Effector CD8-positive, alpha-beta T cell (primary cell): ENCODE results near the gene MYH9.
"Not testable (repeated sequence)": the region's sequence is repeated elsewhere in the genome, so short reads cannot be mapped to it uniquely, and the experiment has no call there.

Experiments used
- DNase-seq: peaks from one replicate; lab custom pipeline; 2025; lab: John Stamatoyannopoulos, UW

Gene MYH9

GRCh38 chr22:36413022-36413775, 25.4 kb upstream of the MYH9 start:
- DNase-seq: no peak

- no peak for DNase-seq
Measured at GRCh38 chr22:36411589-36412258, 24.0 kb upstream of the MYH9 start.

GRCh38 chr22:36409911-36410756, 22.4 kb upstream of the MYH9 start:
- peak; percentile 64 for DNase-seq

- not testable (repeated sequence) for DNase-seq
Measured at GRCh38 chr22:36409554-36409910, 21.8 kb upstream of the MYH9 start.

- no peak for DNase-seq
Measured at GRCh38 chr22:36409056-36409455, 21.3 kb upstream of the MYH9 start.

GRCh38 chr22:36406721-36407120, 19.0 kb upstream of the MYH9 start:
- DNase-seq: no peak

GRCh38 chr22:36405671-36406538, 18.1 kb upstream of the MYH9 start:
- DNase-seq: no peak

GRCh38 chr22:36405221-36405661, 17.5 kb upstream of the MYH9 start:
- DNase-seq: no peak

GRCh38 chr22:36404446-36404845, 16.7 kb upstream of the MYH9 start:
- no peak for DNase-seq

GRCh38 chr22:36399472-36399778, 11.7 kb upstream of the MYH9 start:
- DNase-seq: no peak

GRCh38 chr22:36398601-36399471, 11.1 kb upstream of the MYH9 start:
- DNase-seq: no peak

GRCh38 chr22:36397131-36398093, 9.6 kb upstream of the MYH9 start:
- DNase-seq: no peak

GRCh38 chr22:36395915-36396314, 8.1 kb upstream of the MYH9 start:
- no peak for DNase-seq

GRCh38 chr22:36395055-36395849, 7.5 kb upstream of the MYH9 start:
- DNase-seq: no peak

- DNase-seq: no peak
Measured at GRCh38 chr22:36391638-36392037, 3.9 kb upstream of the MYH9 start.

GRCh38 chr22:36389122-36389521, 1.4 kb upstream of the MYH9 start:
- not testable (repeated sequence) for DNase-seq

GRCh38 chr22:36387709-36387958, 133 bp downstream of the MYH9 start:
- no peak for DNase-seq

GRCh38 chr22:36386900-36387708, 663 bp downstream of the MYH9 start:
- no peak for DNase-seq
